Lung (tissue), 12 donors: ENCODE data around the gene GPX5. TPM values are rescaled to one million over a fixed set of nuclear protein-coding genes. Genes with fewer than 3 reads are reported as not detected.
A peak's percentile ranks its signal among the peaks of the same experiment; 100 is the strongest.

Experiments used
- ATAC-seq: fragments of 200-7000 bp; cut with Tn5 transposase; one replicate; pipeline ENCODE4 v1.9.1; 2020; ENCODE audit warnings: moderate number of reproducible peaks; ENCODE audit not compliant: insufficient read depth, low FRiP score
- DNase-seq, 3 donors: peaks; one replicate each; pipeline ENCODE4 v3.0.0-alpha.2; 2013 to 2017
- H3K27ac ChIP-seq, 2 donors: one replicate each; pipeline ENCODE4 v1.5.1; 2013; ENCODE audit warnings: mild to moderate bottlenecking in 2 of 2, moderate library complexity in 2 of 2, control low read depth in 1 of 2, inconsistent platforms in 1 of 2, low read depth in 1 of 2, low read length in 1 of 2
- H3K27me3 ChIP-seq, 3 donors: one replicate each; pipeline ENCODE4 v1.5.1; 2013; ENCODE audit warnings: low read length in 2 of 3; ENCODE audit not compliant: control insufficient read depth in 3 of 3, insufficient read depth in 3 of 3
- H3K36me3 ChIP-seq, 4 donors: one replicate each; pipeline ENCODE4 v1.5.1; 2013; ENCODE audit warnings: low read length in 4 of 4, mild to moderate bottlenecking in 1 of 4, moderate library complexity in 1 of 4; ENCODE audit not compliant: control insufficient read depth in 4 of 4, insufficient read depth in 4 of 4
- H3K4me1 ChIP-seq, 5 donors: one replicate each; pipeline ENCODE4 v1.5.1; 2013; ENCODE audit warnings: low read length in 5 of 5, mild to moderate bottlenecking in 2 of 5, moderate library complexity in 1 of 5; ENCODE audit not compliant: control insufficient read depth in 5 of 5, insufficient read depth in 5 of 5
- H3K4me3 ChIP-seq: one replicate; pipeline ENCODE4 v1.5.1; 2013; ENCODE audit warnings: mild to moderate bottlenecking, control low read depth, moderate library complexity
- H3K9ac ChIP-seq, 2 donors: one replicate each; pipeline ENCODE4 v1.5.1; 2013; ENCODE audit warnings: low read length in 2 of 2, control low read depth in 1 of 2; ENCODE audit not compliant: insufficient read depth in 1 of 2
- H3K9me3 ChIP-seq, 4 donors: one replicate each; pipeline ENCODE4 v1.5.1; 2013; ENCODE audit warnings: low read length in 3 of 4, mild to moderate bottlenecking in 1 of 4, moderate library complexity in 1 of 4; ENCODE audit not compliant: control insufficient read depth in 4 of 4, insufficient read depth in 3 of 4
- CTCF ChIP-seq: IDR thresholded peaks from 2 replicates; pipeline ENCODE4 v1.5.1; 2012; ENCODE audit warnings: mild to moderate bottlenecking; ENCODE audit errors: control extremely low read depth, extremely low read depth
- WGBS, 2 donors: extraction: QIAGEN DNeasy Blood & Tissue Kit; methylation state at CpG; one replicate each; pipeline ENCODE4 v1.1.7; 2013; 5-methylcytosine and 5-hydroxymethylcytosine counted together
- polyA plus RNA-seq, 2 donors: library from polyadenylated mRNA; stranded (reverse); fragments of 200-250 nt; gene quantifications; one replicate each; pipeline ENCODE4 v1.2.1, GENCODE V29; 2013
- total RNA-seq, 2 donors: library from RNA; depleted of rRNA in 1 of 2; stranded (reverse); fragments of >200 nt in 1 of 2; gene quantifications; one replicate each; pipeline ENCODE4 v1.2.1, GENCODE V29; 2014 to 2021
- donor health status: control.
- donor health status: control.
- donor health status: Bipolar disorder and iron deficiency.
- donor health status: healthy.
- donor health status: DM: yes; HTN: yes; CAD: no.

GPX5 gene
- total and polyA plus RNA-seq, 4 donors: not detected

GRCh38 chr6:28491984-28492317, 33.7 kb upstream of the GPX5 start:
- DNase-seq: no peak
- no peak for ATAC-seq
- H3K27ac ChIP-seq: no peak overlapping the region
- peaks cover 0 to 3% (median 0%) of the 10 kb centered on the region in 3 donors for H3K27me3 ChIP-seq
- H3K4me1 ChIP-seq: peaks cover 0 to 4% (median 3%) of the 10 kb centered on the region in 5 donors
- TF ChIP-seq CTCF: no peak
- H3K36me3 ChIP-seq: no peaks in the 10 kb centered on the region
- no peak overlapping the region for H3K9ac ChIP-seq
- no peak overlapping the region for H3K4me3 ChIP-seq
- no peaks in the 10 kb centered on the region for H3K9me3 ChIP-seq
- 52 to 58% methylated on average over 3 of the region's 3 CpGs for WGBS, 2 donors

- Histone ChIP-seq H3K27ac (no peak overlapping the region), H3K36me3 (no peaks in the 10 kb centered on the region), H3K27me3 (no peaks in the 10 kb centered on the region), H3K4me3 (no peak overlapping the region), H3K4me1 (no peaks in the 10 kb centered on the region), H3K9me3 (no peaks in the 10 kb centered on the region), H3K9ac (no peak overlapping the region)
- ATAC-seq (no peak), DNase-seq (peak in 2 of 3 donors; percentile 58 to 66)
- WGBS, 2 donors: 36 to 49% methylated on average over 2 of the region's 2 CpGs
- TF ChIP-seq CTCF: no peak
These were observed 29.4 kb upstream of the GPX5 start for GRCh38 chr6:28496099-28496779.

GRCh38 chr6:28497306-28497705, 28.4 kb upstream of the GPX5 start:
- no peak for ATAC-seq
- no peaks in the 10 kb centered on the region for H3K9me3 ChIP-seq
- H3K9ac ChIP-seq: no peak overlapping the region
- no peaks in the 10 kb centered on the region for H3K4me1 ChIP-seq
- WGBS, 2 donors: 68 to 81% methylated on average over 1 of the region's 1 CpG
- H3K27ac ChIP-seq: no peak overlapping the region
- no peaks in the 10 kb centered on the region for H3K36me3 ChIP-seq
- H3K27me3 ChIP-seq: no peaks in the 10 kb centered on the region
- no peak for TF ChIP-seq CTCF
- no peak overlapping the region for H3K4me3 ChIP-seq
- no peak for DNase-seq

GRCh38 chr6:28497893-28498292, 27.8 kb upstream of the GPX5 start:
- no peak for TF ChIP-seq CTCF
- WGBS, 2 donors: 30 to 37% methylated on average over 3 of the region's 3 CpGs

More at GRCh38 chr6:28497893-28498292, 27.8 kb upstream of the GPX5 start:
- H3K4me1 ChIP-seq: no peaks in the 10 kb centered on the region
- H3K27ac ChIP-seq: no peak overlapping the region
- H3K4me3 ChIP-seq: no peak overlapping the region
- no peaks in the 10 kb centered on the region for H3K27me3 ChIP-seq
- H3K36me3 ChIP-seq: no peaks in the 10 kb centered on the region
- no peaks in the 10 kb centered on the region for H3K9me3 ChIP-seq
- no peak for DNase-seq
- H3K9ac ChIP-seq: no peak overlapping the region
- ATAC-seq: no peak
